HEK293 (cell line): ENCODE measurements around the gene PP2D1.

Experiments
- CTCF ChIA-PET: fragments of 350-600 bp; formaldehyde crosslinking; extraction: SDS; loops from one replicate; lab custom pipeline; 2021; ENCODE audit warnings: antibody characterized with exemption; lab: Yijun Ruan, JAX
- POLR2A ChIA-PET: fragments of 300-600 bp; formaldehyde crosslinking; extraction: SDS; loops from one replicate; lab custom pipeline; 2020; ENCODE audit warnings: antibody characterized with exemption, inconsistent platforms; lab: Yijun Ruan, JAX
- H3K27ac ChIP-seq: fragments of 200-500 bp; sonication (Bioruptor generic); 2 replicates; pipeline ENCODE4 v1.5.1; 2014; ENCODE audit warnings: low read depth, low read length, control low read depth, inconsistent platforms; ENCODE audit errors: extremely low read depth
- H3K36me3 ChIP-seq, 2 experiments: fragments of 200-500 bp in 1 of 2; sonication (Bioruptor generic) in 1 of 2; 1 replicate in 1 of 2; 2 replicates in 1 of 2; pipeline ENCODE4 v1.5.1; 2014 to 2017; ENCODE audit warnings: inconsistent platforms in 2 of 2, low read length in 2 of 2; ENCODE audit not compliant: control insufficient read depth in 2 of 2, insufficient read depth in 1 of 2
- H3K4me1 ChIP-seq: fragments of 200-500 bp; sonication (Bioruptor generic); 2 replicates; pipeline ENCODE4 v1.5.1; 2014; ENCODE audit warnings: mild to moderate bottlenecking, low read length, inconsistent platforms; ENCODE audit not compliant: control insufficient read depth, insufficient read depth
- H3K4me3 ChIP-seq: 2 replicates; pipeline ENCODE4 v1.5.1; 2011; ENCODE audit warnings: low read depth, mild to moderate bottlenecking, control low read depth, low read length, moderate library complexity
- H3K9me3 ChIP-seq: fragments of 200-500 bp; sonication (Bioruptor generic); 2 replicates; pipeline ENCODE4 v1.5.1; 2014; ENCODE audit warnings: low read depth, low read length, inconsistent platforms; ENCODE audit not compliant: control insufficient read depth, insufficient read depth
- CTCF ChIP-seq: fragments of 450-650 bp; formaldehyde crosslinking; IDR thresholded peaks from 2 replicates; pipeline ENCODE4 v1.5.1; 2016; ENCODE audit warnings: missing biosample characterization, missing genetic modification characterization
- FEZF1 ChIP-seq: fragments of 450-650 bp; formaldehyde crosslinking; IDR thresholded peaks from 2 replicates; pipeline ENCODE4 v1.5.1; 2016; ENCODE audit warnings: missing biosample characterization, missing genetic modification characterization
- GLI2 ChIP-seq: fragments of 450-650 bp; formaldehyde crosslinking; IDR thresholded peaks from 2 replicates; pipeline ENCODE4; 2017; ENCODE audit warnings: missing biosample characterization, missing genetic modification characterization, low read depth, borderline replicate concordance
- INSM2 ChIP-seq: fragments of 450-650 bp; formaldehyde crosslinking; IDR thresholded peaks from 2 replicates; pipeline ENCODE4 v1.5.1; 2016; ENCODE audit warnings: missing biosample characterization, missing genetic modification characterization
- KLF1 ChIP-seq: fragments of 450-650 bp; formaldehyde crosslinking; IDR thresholded peaks from 2 replicates; pipeline ENCODE4 v1.5.1; 2016; ENCODE audit warnings: missing biosample characterization, missing genetic modification characterization
- KLF9 ChIP-seq: fragments of 450-650 bp; formaldehyde crosslinking; IDR thresholded peaks from 2 replicates; pipeline ENCODE4 v1.5.1; 2016; ENCODE audit warnings: missing biosample characterization, missing genetic modification characterization, low read depth
- SALL2 ChIP-seq: fragments of 450-650 bp; formaldehyde crosslinking; IDR thresholded peaks from 2 replicates; pipeline ENCODE4 v1.5.0; 2017; ENCODE audit warnings: missing biosample characterization, mild to moderate bottlenecking, missing genetic modification characterization, borderline replicate concordance
- SCRT2 ChIP-seq: fragments of 450-650 bp; formaldehyde crosslinking; IDR thresholded peaks from 2 replicates; pipeline ENCODE4 v1.5.1; 2016; ENCODE audit warnings: missing biosample characterization, missing genetic modification characterization
- ZBTB11 ChIP-seq: fragments of 450-650 bp; formaldehyde crosslinking; conservative IDR thresholded peaks from 2 replicates; pipeline ENCODE4 v1.5.1; 2016; ENCODE audit warnings: low read depth, missing biosample characterization, missing genetic modification characterization
- ZFP41 ChIP-seq: fragments of 450-650 bp; formaldehyde crosslinking; IDR thresholded peaks from 2 replicates; pipeline ENCODE4 v1.5.1; 2016; ENCODE audit warnings: missing biosample characterization, missing genetic modification characterization, borderline replicate concordance
- ZIC2 ChIP-seq: fragments of 450-650 bp; formaldehyde crosslinking; IDR thresholded peaks from 2 replicates; pipeline ENCODE4 v1.5.1; 2016; ENCODE audit warnings: missing biosample characterization, missing genetic modification characterization
- ZNF24 ChIP-seq: fragments of 450-650 bp; formaldehyde crosslinking; IDR thresholded peaks from 2 replicates; pipeline ENCODE4 v1.5.1; 2016; ENCODE audit warnings: missing biosample characterization, missing genetic modification characterization
- ZNF266 ChIP-seq: fragments of 450-650 bp; formaldehyde crosslinking; IDR thresholded peaks from 2 replicates; pipeline ENCODE4 v1.5.1; 2016; ENCODE audit warnings: missing biosample characterization, missing genetic modification characterization, low read depth
- ZNF341 ChIP-seq: fragments of 450-650 bp; formaldehyde crosslinking; IDR thresholded peaks from 2 replicates; pipeline ENCODE4; 2016; ENCODE audit warnings: low read depth, missing biosample characterization, missing genetic modification characterization
- ZNF404 ChIP-seq: fragments of 450-650 bp; formaldehyde crosslinking; IDR thresholded peaks from 2 replicates; pipeline ENCODE4 v1.5.1; 2017; ENCODE audit warnings: missing biosample characterization, missing genetic modification characterization
- ZNF488 ChIP-seq: fragments of 450-650 bp; formaldehyde crosslinking; IDR thresholded peaks from 2 replicates; pipeline ENCODE4 v1.5.1; 2016; ENCODE audit warnings: missing biosample characterization, missing genetic modification characterization
- ZNF513 ChIP-seq: fragments of 450-650 bp; IDR thresholded peaks from 2 replicates; pipeline ENCODE4 v1.5.1; 2018; ENCODE audit warnings: missing biosample characterization, missing genetic modification characterization
- ZNF580 ChIP-seq: fragments of 450-650 bp; formaldehyde crosslinking; IDR thresholded peaks from 2 replicates; pipeline ENCODE4 v1.5.1; 2016; ENCODE audit warnings: missing biosample characterization, missing genetic modification characterization
- ZSCAN18 ChIP-seq: fragments of 450-650 bp; formaldehyde crosslinking; IDR thresholded peaks from 2 replicates; pipeline ENCODE4 v1.5.1; 2016; ENCODE audit warnings: missing biosample characterization, missing genetic modification characterization
- ZSCAN5A ChIP-seq: fragments of 450-650 bp; formaldehyde crosslinking; IDR thresholded peaks from 2 replicates; pipeline ENCODE4 v1.5.1; 2016; ENCODE audit warnings: missing biosample characterization, missing genetic modification characterization

The PP2D1 gene

GRCh38 chr3:20042331-20042730 lies 30.3 kb upstream of the PP2D1 start:
- no peaks in the 10 kb centered on the region for H3K36me3 ChIP-seq
- H3K4me3 ChIP-seq, result no peak overlapping the region
- peaks cover 19% of the 10 kb centered on the region for H3K4me1 ChIP-seq
- CTCF ChIA-PET, result no interaction called here
- H3K9me3 ChIP-seq, result no peaks in the 10 kb centered on the region
- TF ChIP-seq FEZF1 (peak; percentile 85), SCRT2 (tag by site-specific recombination) (peak; percentile 69), KLF1 (tag by site-specific recombination) (no peak)
- no peak overlapping the region for H3K27ac ChIP-seq
- POLR2A ChIA-PET, result interaction anchor here (0.6 to 0.8 kb wide), 2 partner anchors 9 to 63 kb away, joined by 3 to 7 read pairs; no protein-coding TSS in a partner anchor

GRCh38 chr3:20041197-20041780 lies 29.2 kb upstream of the PP2D1 start:
- Histone ChIP-seq H3K27ac (peak overlapping the region; percentile 99), H3K4me3 (peak overlapping the region; percentile 76), H3K9me3 (no peaks in the 10 kb centered on the region), H3K4me1 (peaks cover 19% of the 10 kb centered on the region), H3K36me3 (no peaks in the 10 kb centered on the region)
- CTCF ChIA-PET, result interaction anchor here (0.8 to 0.9 kb wide), 3 partner anchors 92 to 156 kb away, joined by 3 to 4 read pairs (median 3); no protein-coding TSS in a partner anchor
- POLR2A ChIA-PET, result interaction anchor here (0.6 to 1.3 kb wide), 6 partner anchors 10 to 146 kb away, joined by 3 to 8 read pairs (median 4); no protein-coding TSS in a partner anchor
- TF ChIP-seq ZSCAN18 (tag by site-specific recombination) (no peak), ZNF404 (tag by site-specific recombination) (no peak), GLI2 (tag by site-specific recombination) (no peak), ZBTB11 (tag by site-specific recombination) (no peak; the same call in 1 of the 2 replicates), SALL2 (no peak), ZNF266 (tag by site-specific recombination) (no peak), ZSCAN5A (tag by site-specific recombination) (no peak), CTCF (tag by site-specific recombination) (no peak; the same call in 1 of the 2 replicates), INSM2 (tag by site-specific recombination) (no peak), ZIC2 (tag by site-specific recombination) (no peak; the same call in 1 of the 2 replicates), ZNF580 (tag by site-specific recombination) (no peak), FEZF1 (peak; percentile 91), ZNF488 (tag by site-specific recombination) (no peak), KLF9 (tag by site-specific recombination) (peak; percentile 93), ZNF513 (tag by site-specific recombination) (no peak), ZFP41 (tag by site-specific recombination) (no peak), ZNF24 (no peak), ZNF341 (peak; percentile 41; the same call in 1 of the 2 replicates)
